ENCODE measurements around the gene GABBR2.

GABBR2 gene

GRCh38 chr9:98720402-98720801 is 11.7 kb upstream of the GABBR2 start:
- no peak for DNase-seq

- no peak for DNase-seq
Measured at GRCh38 chr9:98719055-98719454, 10.3 kb upstream of the GABBR2 start.

GRCh38 chr9:98714833-98715232 is 6.1 kb upstream of the GABBR2 start:
- DNase-seq, result no peak

- no peak for DNase-seq
Measured at GRCh38 chr9:98712987-98713386, 4.3 kb upstream of the GABBR2 start.

- no peak for DNase-seq
Measured at GRCh38 chr9:98709968-98710965, 1.5 kb upstream of the GABBR2 start.

- DNase-seq, result no peak
Measured at GRCh38 chr9:98708103-98708932, 417 bp downstream of the GABBR2 start.

- peak; percentile 12 to 26 for DNase-seq
Measured at GRCh38 chr9:98707166-98708102, 1.3 kb downstream of the GABBR2 start.

- DNase-seq, result no peak
Measured at GRCh38 chr9:98706651-98707165, 2.0 kb downstream of the GABBR2 start.

GRCh38 chr9:98702835-98703380 is 5.8 kb downstream of the GABBR2 start:
- DNase-seq, result no peak

- DNase-seq, result no peak
Measured at GRCh38 chr9:98702340-98702739, 6.4 kb downstream of the GABBR2 start.

GRCh38 chr9:98701576-98701975 is 7.2 kb downstream of the GABBR2 start:
- DNase-seq, result no peak

GRCh38 chr9:98700801-98701200 is 7.9 kb downstream of the GABBR2 start:
- DNase-seq, result no peak

GRCh38 chr9:98698856-98699255 is 9.9 kb downstream of the GABBR2 start:
- no peak for DNase-seq

GRCh38 chr9:98694943-98695342 is 13.8 kb downstream of the GABBR2 start:
- DNase-seq, result no peak

GRCh38 chr9:98692392-98692791 is 16.3 kb downstream of the GABBR2 start:
- DNase-seq, result no peak

- no peak for DNase-seq
Measured at GRCh38 chr9:98691890-98692289, 16.8 kb downstream of the GABBR2 start.

GRCh38 chr9:98690686-98691085 is 18.0 kb downstream of the GABBR2 start:
- no peak for DNase-seq

- no peak for DNase-seq
Measured at GRCh38 chr9:98688710-98689495, 19.8 kb downstream of the GABBR2 start.

- no peak for DNase-seq
Measured at GRCh38 chr9:98687911-98688310, 20.8 kb downstream of the GABBR2 start.

GRCh38 chr9:98686961-98687855 is 21.5 kb downstream of the GABBR2 start:
- DNase-seq, result no peak
